SU-DHL-6 (cell line): ENCODE data around the gene SMARCA5.

Experiments used
- H2AFZ ChIP-seq: fragments of 200-600 bp; sonication (generic); 2 replicates; pipeline ENCODE4 v1.6.1; 2014; ENCODE audit warnings: low read depth, mild to moderate bottlenecking, moderate library complexity, mixed read lengths, antibody characterized with exemption, low read length; ENCODE audit not compliant: severe bottlenecking
- H3F3A ChIP-seq: fragments of 200-600 bp; shearing (Covaris generic); 2 replicates; pipeline ENCODE4 v1.6.0; 2016; ENCODE audit warnings: antibody characterized with exemption, mild to moderate bottlenecking; ENCODE audit not compliant: insufficient read depth
- H3K27ac ChIP-seq: fragments of 200-600 bp; sonication (generic); 2 replicates; pipeline ENCODE4 v1.5.1; 2016; ENCODE audit warnings: low read depth, mild to moderate bottlenecking, low read length, moderate library complexity, mixed read lengths
- H3K27me3 ChIP-seq: fragments of 200-600 bp; sonication (generic), shearing (Covaris generic); 2 replicates; pipeline ENCODE4 v1.6.0; 2014; ENCODE audit warnings: mild to moderate bottlenecking, low read length
- H3K36me3 ChIP-seq: fragments of 200-600 bp; sonication (generic); 2 replicates; pipeline ENCODE4 v1.6.1; 2014; ENCODE audit warnings: mild to moderate bottlenecking, low read length, mixed read lengths
- H3K4me2 ChIP-seq: fragments of 300-600, 200-600 bp; shearing (Covaris generic), sonication (generic); 2 replicates; pipeline ENCODE4 v1.6.0; 2014; ENCODE audit warnings: low read length, low read depth, mild to moderate bottlenecking; ENCODE audit not compliant: poor library complexity, severe bottlenecking
- H3K4me3 ChIP-seq: fragments of 200-600 bp; sonication (generic); 2 replicates; pipeline ENCODE4 v1.5.1; 2014; ENCODE audit warnings: antibody characterized with exemption, low read length, mild to moderate bottlenecking, mixed read lengths; ENCODE audit not compliant: insufficient read depth, poor library complexity, severe bottlenecking
- H3K79me2 ChIP-seq: fragments of 200-600 bp; sonication (generic); 2 replicates; pipeline ENCODE4 v1.6.1; 2014; ENCODE audit warnings: mild to moderate bottlenecking, low read length, moderate library complexity; ENCODE audit not compliant: insufficient read depth
- H3K9ac ChIP-seq: fragments of 200-600 bp; sonication (generic); 2 replicates; pipeline ENCODE4 v1.7.0; 2014; ENCODE audit warnings: mild to moderate bottlenecking, low read length
- H3K9me2 ChIP-seq: fragments of 200-600 bp; sonication (generic); replicated peaks from 2 replicates; pipeline ENCODE4 v1.6.1; 2014; ENCODE audit warnings: low read length; ENCODE audit not compliant: insufficient read depth
- H3K9me3 ChIP-seq: fragments of 200-600 bp; sonication (generic); 2 replicates; pipeline ENCODE4 v1.6.1; 2014; ENCODE audit warnings: low read length, mixed read lengths; ENCODE audit not compliant: insufficient read depth
- H4K20me1 ChIP-seq: fragments of 200-600 bp; sonication (generic); 2 replicates; pipeline ENCODE4 v1.6.1; 2014; ENCODE audit warnings: low read depth, mild to moderate bottlenecking, antibody characterized with exemption, low read length, moderate library complexity, mixed read lengths
- CTCF ChIP-seq: fragments of 200-600 bp; sonication (generic); IDR thresholded peaks from one replicate; pipeline ENCODE4 v1.5.1; 2017; ENCODE audit warnings: antibody characterized with exemption, mild to moderate bottlenecking, low read length, moderate library complexity; ENCODE audit not compliant: insufficient read depth, poor library complexity, severe bottlenecking
- EZH2phosphoT487 ChIP-seq: fragments of 200-600 bp; sonication (generic), shearing (Covaris generic); conservative IDR thresholded peaks from 2 replicates; pipeline ENCODE4 v1.6.1; 2018; ENCODE audit warnings: mild to moderate bottlenecking, antibody characterized with exemption, low read length, moderate library complexity, mixed read lengths

Gene SMARCA5

GRCh38 chr4:143531380-143531779 is 17.9 kb downstream of the SMARCA5 start:
- H3K4me2 ChIP-seq, result no peak overlapping the region
- no peak overlapping the region for H3K27ac ChIP-seq
- no peaks in the 10 kb centered on the region for H4K20me1 ChIP-seq
- peaks cover 11% of the 10 kb centered on the region; the same call in 1 of the 2 replicates for H3K36me3 ChIP-seq
- H3K9me2 ChIP-seq, result no peaks in the 10 kb centered on the region
- H3K9ac ChIP-seq, result no peak overlapping the region
- H2AFZ ChIP-seq, result no peak overlapping the region
- no peak for TF ChIP-seq CTCF
- H3K27me3 ChIP-seq, result no peaks in the 10 kb centered on the region
- H3K9me3 ChIP-seq, result no peaks in the 10 kb centered on the region
- H3K4me3 ChIP-seq, result no peak overlapping the region
- H3F3A ChIP-seq, result no peaks in the 10 kb centered on the region
- H3K79me2 ChIP-seq, result no peaks in the 10 kb centered on the region

- Histone ChIP-seq H3K79me2 (no peaks in the 10 kb centered on the region), H4K20me1 (no peaks in the 10 kb centered on the region), H2AFZ (no peak overlapping the region), H3K4me2 (no peak overlapping the region), H3K36me3 (peaks cover 12% of the 10 kb centered on the region; the same call in 1 of the 2 replicates), H3K9me3 (no peaks in the 10 kb centered on the region), H3K4me3 (no peak overlapping the region), H3K9ac (no peak overlapping the region), H3K27ac (no peak overlapping the region), H3K27me3 (no peaks in the 10 kb centered on the region), H3K9me2 (no peaks in the 10 kb centered on the region), H3F3A (no peaks in the 10 kb centered on the region)
- TF ChIP-seq EZH2phosphoT487 (no peak), CTCF (no peak)
Observed at GRCh38 chr4:143531788-143532491, 18.4 kb downstream of the SMARCA5 start.

GRCh38 chr4:143538979-143539669 is 25.6 kb downstream of the SMARCA5 start:
- no peak overlapping the region for H3K4me3 ChIP-seq
- no peak overlapping the region for H3K4me2 ChIP-seq
- H3K9ac ChIP-seq, result no peak overlapping the region
- TF ChIP-seq EZH2phosphoT487 (no peak), CTCF (no peak)
- H3K36me3 ChIP-seq, result peaks cover 11% of the 10 kb centered on the region; the same call in 1 of the 2 replicates
- no peaks in the 10 kb centered on the region for H3K79me2 ChIP-seq
- no peaks in the 10 kb centered on the region for H3F3A ChIP-seq
- H3K27me3 ChIP-seq, result no peaks in the 10 kb centered on the region
- H3K9me3 ChIP-seq, result no peaks in the 10 kb centered on the region
- H3K27ac ChIP-seq, result no peak overlapping the region
- no peaks in the 10 kb centered on the region for H3K9me2 ChIP-seq
- no peaks in the 10 kb centered on the region for H4K20me1 ChIP-seq
- H2AFZ ChIP-seq, result no peak overlapping the region
